Measurements from ENCODE around the gene PKP3. TPM values are rescaled to one million over a fixed set of nuclear protein-coding genes. Genes with fewer than 3 reads are reported as not detected.
"Not testable (repeated sequence)": the region's sequence is repeated elsewhere in the genome, so short reads cannot be mapped to it uniquely, and the experiment has no call there.

PKP3 gene
- total and polyA plus RNA-seq, 5 donors from 2014 or later = 0.09 to 0.75 (median 0.28) TPM; not detected in 1

- no peak overlapping the region for H3K27ac ChIP-seq (ENCODE audit: insufficient read depth, low read length, poor library complexity, severe bottlenecking)
- ATAC-seq (ENCODE audit: low read depth in 2 of 2) (no peak), DNase-seq (no peak)
- H3K4me3 Mint-ChIP-seq = no peak overlapping the region
- no peak overlapping the region for H3K27ac Mint-ChIP-seq
- no peaks in the 10 kb centered on the region for H3K4me1 ChIP-seq (ENCODE audit: control insufficient read depth, insufficient read depth, low read length, poor library complexity, severe bottlenecking)
- H3K9me3 Mint-ChIP-seq = no peaks in the 10 kb centered on the region
- H3K27me3 ChIP-seq (ENCODE audit: control insufficient read depth, insufficient read depth, low read length) = no peaks in the 10 kb centered on the region
- peaks cover 8% of the 10 kb centered on the region for H3K36me3 Mint-ChIP-seq
- no peaks in the 10 kb centered on the region for H3K9me3 ChIP-seq (ENCODE audit: control insufficient read depth in 2 of 2, low read length in 2 of 2)
- no peak overlapping the region for H3K4me3 ChIP-seq (ENCODE audit: low read depth, low read length)
- H3K4me1 Mint-ChIP-seq = peaks cover 0 to 5% (median 3%) of the 10 kb centered on the region in 4 donors
- H3K27me3 Mint-ChIP-seq = no peaks in the 10 kb centered on the region
- H3K36me3 ChIP-seq (ENCODE audit: control insufficient read depth, insufficient read depth, low read length) = peaks cover 3% of the 10 kb centered on the region
Observed at GRCh38 chr11:431921-432320, 37.9 kb downstream of the PKP3 start.

- no peak for ATAC-seq (ENCODE audit: low read depth in 2 of 2)
- no peak overlapping the region for H3K4me3 ChIP-seq (ENCODE audit: low read depth, low read length)
- Mint-ChIP-seq H3K9me3 (no peaks in the 10 kb centered on the region), H3K4me3 (no peak overlapping the region), H3K36me3 (peaks cover 13% of the 10 kb centered on the region), H3K27me3 (no peaks in the 10 kb centered on the region), H3K27ac (no peak overlapping the region), H3K4me1 (peaks cover 0 to 10% (median 8%) of the 10 kb centered on the region in 4 donors)
- no peak for DNase-seq
- H3K27ac ChIP-seq (ENCODE audit: insufficient read depth, low read length, poor library complexity, severe bottlenecking) = no peak overlapping the region
- no peaks in the 10 kb centered on the region for H3K9me3 ChIP-seq (ENCODE audit: control insufficient read depth in 2 of 2, low read length in 2 of 2)
- no peaks in the 10 kb centered on the region for H3K36me3 ChIP-seq (ENCODE audit: control insufficient read depth, insufficient read depth, low read length)
- no peaks in the 10 kb centered on the region for H3K27me3 ChIP-seq (ENCODE audit: control insufficient read depth, insufficient read depth, low read length)
- H3K4me1 ChIP-seq (ENCODE audit: control insufficient read depth, insufficient read depth, low read length, poor library complexity, severe bottlenecking) = peaks cover 4% of the 10 kb centered on the region
Observed at GRCh38 chr11:432501-433100, 38.6 kb downstream of the PKP3 start.

- H3K27ac ChIP-seq (ENCODE audit: insufficient read depth, low read length, poor library complexity, severe bottlenecking) = no peak overlapping the region
- peaks cover 9% of the 10 kb centered on the region for H3K4me1 ChIP-seq (ENCODE audit: control insufficient read depth, insufficient read depth, low read length, poor library complexity, severe bottlenecking)
- H3K4me3 ChIP-seq (ENCODE audit: low read depth, low read length) = no peak overlapping the region
- H3K27me3 Mint-ChIP-seq = no peaks in the 10 kb centered on the region
- no peaks in the 10 kb centered on the region for H3K36me3 ChIP-seq (ENCODE audit: control insufficient read depth, insufficient read depth, low read length)
- no peaks in the 10 kb centered on the region for H3K27me3 ChIP-seq (ENCODE audit: control insufficient read depth, insufficient read depth, low read length)
- H3K9me3 Mint-ChIP-seq = no peaks in the 10 kb centered on the region
- H3K36me3 Mint-ChIP-seq = peaks cover 13% of the 10 kb centered on the region
- no peaks in the 10 kb centered on the region for H3K9me3 ChIP-seq (ENCODE audit: control insufficient read depth in 2 of 2, low read length in 2 of 2)
- H3K4me3 Mint-ChIP-seq = no peak overlapping the region
- H3K27ac Mint-ChIP-seq = no peak overlapping the region
- DNase-seq (no peak), ATAC-seq (ENCODE audit: low read depth in 2 of 2) (no peak)
- peaks cover 0 to 12% (median 9%) of the 10 kb centered on the region in 4 donors for H3K4me1 Mint-ChIP-seq
Observed at GRCh38 chr11:433111-433510, 39.1 kb downstream of the PKP3 start.

- no peak overlapping the region for H3K27ac Mint-ChIP-seq
- Histone ChIP-seq H3K36me3 (ENCODE audit: control insufficient read depth, insufficient read depth, low read length) (no peaks in the 10 kb centered on the region), H3K9me3 (ENCODE audit: control insufficient read depth in 2 of 2, low read length in 2 of 2) (no peaks in the 10 kb centered on the region), H3K4me3 (ENCODE audit: low read depth, low read length) (no peak overlapping the region), H3K4me1 (ENCODE audit: control insufficient read depth, insufficient read depth, low read length, poor library complexity, severe bottlenecking) (peaks cover 12% of the 10 kb centered on the region), H3K27me3 (ENCODE audit: control insufficient read depth, insufficient read depth, low read length) (no peaks in the 10 kb centered on the region), H3K27ac (ENCODE audit: insufficient read depth, low read length, poor library complexity, severe bottlenecking) (no peak overlapping the region)
- H3K27me3 Mint-ChIP-seq = no peaks in the 10 kb centered on the region
- no peak overlapping the region for H3K4me3 Mint-ChIP-seq
- H3K36me3 Mint-ChIP-seq = peaks cover 11% of the 10 kb centered on the region
- peaks cover 0 to 15% (median 9%) of the 10 kb centered on the region in 4 donors for H3K4me1 Mint-ChIP-seq
- no peaks in the 10 kb centered on the region for H3K9me3 Mint-ChIP-seq
- DNase-seq (no peak), ATAC-seq (ENCODE audit: low read depth in 2 of 2) (no peak)
Observed at GRCh38 chr11:433641-434040, 39.6 kb downstream of the PKP3 start.

- H3K4me1 Mint-ChIP-seq = peaks cover 0 to 20% (median 10%) of the 10 kb centered on the region in 4 donors
- Histone ChIP-seq H3K4me1 (ENCODE audit: control insufficient read depth, insufficient read depth, low read length, poor library complexity, severe bottlenecking) (peaks cover 21% of the 10 kb centered on the region), H3K4me3 (ENCODE audit: low read depth, low read length) (no peak overlapping the region), H3K27ac (ENCODE audit: insufficient read depth, low read length, poor library complexity, severe bottlenecking) (no peak overlapping the region), H3K36me3 (ENCODE audit: control insufficient read depth, insufficient read depth, low read length) (no peaks in the 10 kb centered on the region), H3K9me3 (ENCODE audit: control insufficient read depth in 2 of 2, low read length in 2 of 2) (no peaks in the 10 kb centered on the region), H3K27me3 (ENCODE audit: control insufficient read depth, insufficient read depth, low read length) (no peaks in the 10 kb centered on the region)
- ATAC-seq (ENCODE audit: low read depth in 2 of 2) = no peak
- H3K9me3 Mint-ChIP-seq = no peaks in the 10 kb centered on the region
- DNase-seq = no peak
- H3K36me3 Mint-ChIP-seq = peaks cover 8% of the 10 kb centered on the region
- H3K27ac Mint-ChIP-seq = no peak overlapping the region
- H3K27me3 Mint-ChIP-seq = no peaks in the 10 kb centered on the region
- H3K4me3 Mint-ChIP-seq = no peak overlapping the region
Observed at GRCh38 chr11:434496-434895, 40.5 kb downstream of the PKP3 start.

- H3K27me3 Mint-ChIP-seq; H3K27ac ChIP-seq (ENCODE audit: insufficient read depth, low read length, poor library complexity, severe bottlenecking); DNase-seq; H3K4me3 Mint-ChIP-seq; H3K36me3 Mint-ChIP-seq; ATAC-seq (ENCODE audit: low read depth in 2 of 2); H3K9me3 Mint-ChIP-seq; H3K36me3 ChIP-seq (ENCODE audit: control insufficient read depth, insufficient read depth, low read length); H3K9me3 ChIP-seq (ENCODE audit: control insufficient read depth in 2 of 2, low read length in 2 of 2); H3K4me3 ChIP-seq (ENCODE audit: low read depth, low read length); H3K27me3 ChIP-seq (ENCODE audit: control insufficient read depth, insufficient read depth, low read length): not testable (repeated sequence)
- peak overlapping the region in 1 of 3 donors; percentile 64 for H3K27ac Mint-ChIP-seq
- H3K4me1 ChIP-seq (ENCODE audit: control insufficient read depth, insufficient read depth, low read length, poor library complexity, severe bottlenecking) = peaks cover 26% of the 10 kb centered on the region
- peaks cover 0 to 27% (median 13%) of the 10 kb centered on the region in 4 donors for H3K4me1 Mint-ChIP-seq
Observed at GRCh38 chr11:434999-435740, 41.2 kb downstream of the PKP3 start.

- Histone ChIP-seq H3K27me3 (ENCODE audit: control insufficient read depth, insufficient read depth, low read length) (no peaks in the 10 kb centered on the region), H3K9me3 (ENCODE audit: control insufficient read depth in 2 of 2, low read length in 2 of 2) (no peaks in the 10 kb centered on the region), H3K27ac (ENCODE audit: insufficient read depth, low read length, poor library complexity, severe bottlenecking) (no peak overlapping the region), H3K36me3 (ENCODE audit: control insufficient read depth, insufficient read depth, low read length) (no peaks in the 10 kb centered on the region), H3K4me1 (ENCODE audit: control insufficient read depth, insufficient read depth, low read length, poor library complexity, severe bottlenecking) (peaks cover 45% of the 10 kb centered on the region), H3K4me3 (ENCODE audit: low read depth, low read length) (no peak overlapping the region)
- Mint-ChIP-seq H3K27ac (no peak overlapping the region), H3K36me3 (peaks cover 8% of the 10 kb centered on the region), H3K4me3 (peak overlapping the region in 3 of 4 donors; percentile 14 to 58 (median 54)), H3K27me3 (no peaks in the 10 kb centered on the region), H3K4me1 (peaks cover 0 to 35% (median 14%) of the 10 kb centered on the region in 4 donors), H3K9me3 (no peaks in the 10 kb centered on the region)
- DNase-seq (no peak), ATAC-seq (ENCODE audit: low read depth in 2 of 2) (no peak)
Observed at GRCh38 chr11:437228-437870, 43.3 kb downstream of the PKP3 start.
